GM18511 (cell line): ENCODE measurements around the gene FNIP2.
"Not testable (repeated sequence)": the region's sequence is repeated elsewhere in the genome, so short reads cannot be mapped to it uniquely, and the experiment has no call there.

Experiments used
- ATAC-seq: cut with Tn5 transposase; IDR thresholded peaks from one replicate; pipeline ENCODE4 v1.9.1; 2021; ENCODE audit warnings: mild to moderate bottlenecking, moderate library complexity; ENCODE audit not compliant: unreplicated experiment

The FNIP2 gene

GRCh38 chr4:158768555-158769174, at the start of gene FNIP2:
Gene FNIP2, plus strand, starts transcription at chr4:158769026. Its CDS starts 187 bp downstream, at chr4:158769213.
- peak; percentile 87 for ATAC-seq

- ATAC-seq = no peak
These were observed 47.1 kb upstream of the FNIP2 start for GRCh38 chr4:158721680-158722079.

GRCh38 chr4:158722291-158722916, 46.4 kb upstream of the FNIP2 start:
- ATAC-seq = peak; percentile 23

GRCh38 chr4:158722917-158723793, 45.7 kb upstream of the FNIP2 start, which contains the start of gene PPID:
Gene PPID, minus strand, starts transcription at chr4:158723396. Its CDS starts 108 bp downstream, at chr4:158723288.
- peak; percentile 98 for ATAC-seq

- no peak for ATAC-seq
These were observed 44.2 kb upstream of the FNIP2 start for GRCh38 chr4:158724637-158725036.

GRCh38 chr4:158726633-158727032, 42.2 kb upstream of the FNIP2 start:
- no peak for ATAC-seq

GRCh38 chr4:158728236-158728635, 40.6 kb upstream of the FNIP2 start:
- ATAC-seq = no peak

- ATAC-seq = peak; percentile 93
These were observed 38.9 kb upstream of the FNIP2 start for GRCh38 chr4:158729716-158730559.

- ATAC-seq = no peak
These were observed 30.0 kb upstream of the FNIP2 start for GRCh38 chr4:158738866-158739265.

GRCh38 chr4:158739600-158739999, 29.2 kb upstream of the FNIP2 start:
- ATAC-seq = no peak

- ATAC-seq = no peak
These were observed 27.4 kb upstream of the FNIP2 start for GRCh38 chr4:158741326-158742021.

- ATAC-seq = not testable (repeated sequence)
These were observed 22.3 kb upstream of the FNIP2 start for GRCh38 chr4:158746537-158746936.

- ATAC-seq = no peak
These were observed 18.4 kb upstream of the FNIP2 start for GRCh38 chr4:158750379-158750778.

GRCh38 chr4:158754385-158755180, 14.2 kb upstream of the FNIP2 start:
- no peak for ATAC-seq

- not testable (repeated sequence) for ATAC-seq
These were observed 13.0 kb upstream of the FNIP2 start for GRCh38 chr4:158755819-158756218.

- no peak for ATAC-seq
These were observed 12.2 kb upstream of the FNIP2 start for GRCh38 chr4:158756588-158756987.

GRCh38 chr4:158758142-158758541, 10.7 kb upstream of the FNIP2 start:
- ATAC-seq = no peak

GRCh38 chr4:158758703-158759102, 10.1 kb upstream of the FNIP2 start:
- no peak for ATAC-seq

GRCh38 chr4:158759539-158759938, 9.3 kb upstream of the FNIP2 start:
- not testable (repeated sequence) for ATAC-seq
